Chondrocyte (in vitro differentiated cells): ENCODE measurements around the gene SRMS. TPM values are rescaled to one million over a fixed set of nuclear protein-coding genes. Genes with fewer than 3 reads are reported as not detected.

Source experiments
- DNase-seq: peaks from one replicate; pipeline ENCODE4 v3.0.0; 2021; ENCODE audit warnings: mixed read lengths, low spot score
- H3K27ac Mint-ChIP-seq: one replicate; pipeline ENCODE4 v1.8.0; 2021; ENCODE audit warnings: mild to moderate bottlenecking, moderate library complexity, mixed read lengths; ENCODE audit not compliant: unreplicated experiment
- H3K27me3 Mint-ChIP-seq: 2 replicates; pipeline ENCODE4 v1.8.0; 2021; ENCODE audit warnings: low read depth, mixed read lengths
- H3K36me3 Mint-ChIP-seq: 2 replicates; pipeline ENCODE4 v1.8.0; 2021; ENCODE audit warnings: low read depth, mixed read lengths
- H3K4me1 Mint-ChIP-seq: 2 replicates; pipeline ENCODE4 v1.8.0; 2021; ENCODE audit warnings: low read depth, mild to moderate bottlenecking, mixed read lengths
- H3K4me3 Mint-ChIP-seq: one replicate; pipeline ENCODE4 v1.8.0; 2021; ENCODE audit warnings: mild to moderate bottlenecking, moderate library complexity, mixed read lengths; ENCODE audit not compliant: unreplicated experiment
- H3K9me3 Mint-ChIP-seq: 2 replicates; pipeline ENCODE4 v1.8.0; 2021; ENCODE audit warnings: low read depth, mixed read lengths
- CTCF ChIP-seq: fragments of 200-600 bp; sonication (generic); IDR thresholded peaks from 2 replicates; pipeline ENCODE4 v1.5.0; 2021; ENCODE audit warnings: antibody characterized with exemption, mild to moderate bottlenecking, moderate library complexity
- total RNA-seq: library from RNA; stranded (reverse); gene quantifications from 3 replicates; pipeline ENCODE4 v1.2.1, GENCODE V29; 2021

The SRMS gene
- total RNA-seq, 1 donor from 2014 or later, result not detected

GRCh38 chr20:63552481-63553249 lies 5.1 kb upstream of the SRMS start:
- H3K27me3 Mint-ChIP-seq, result peaks cover 5% of the 10 kb centered on the region
- H3K9me3 Mint-ChIP-seq, result no peaks in the 10 kb centered on the region
- no peaks in the 10 kb centered on the region for H3K4me1 Mint-ChIP-seq

DNA sequence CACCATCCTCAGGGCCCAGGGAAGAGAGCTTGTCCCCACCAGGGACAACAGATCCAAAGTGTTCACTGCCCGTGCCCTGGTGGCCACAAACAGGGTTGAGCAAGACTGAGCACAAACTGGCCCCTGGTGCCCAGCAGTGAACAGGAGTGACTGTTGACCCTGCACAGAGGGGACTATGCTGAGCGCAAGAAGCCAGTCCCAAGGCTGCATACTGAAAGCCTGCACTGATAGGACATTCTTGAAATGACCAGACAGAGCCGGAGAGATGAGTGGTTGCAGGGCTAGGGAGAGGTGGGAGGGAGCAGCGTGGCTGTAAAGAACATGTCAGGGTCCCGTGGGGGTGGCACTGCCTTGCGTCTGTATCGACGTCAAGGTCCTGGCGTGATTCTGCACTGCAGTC lies 3.5 kb upstream of the SRMS start:
- peaks cover 9% of the 10 kb centered on the region for H3K27me3 Mint-ChIP-seq
- TF ChIP-seq CTCF, result no peak
- H3K4me3 Mint-ChIP-seq, result no peak overlapping the region
- no peaks in the 10 kb centered on the region for H3K36me3 Mint-ChIP-seq
- no peaks in the 10 kb centered on the region for H3K9me3 Mint-ChIP-seq
- no peak for DNase-seq
- no peak overlapping the region for H3K27ac Mint-ChIP-seq
- no peaks in the 10 kb centered on the region for H3K4me1 Mint-ChIP-seq

More at GRCh38 chr20:63552481-63553249, 5.1 kb upstream of the SRMS start:
- Mint-ChIP-seq H3K4me3 (peak overlapping the region; percentile 19), H3K36me3 (no peaks in the 10 kb centered on the region), H3K27ac (no peak overlapping the region)
- DNase-seq, result no peak
- TF ChIP-seq CTCF, result no peak

DNA sequence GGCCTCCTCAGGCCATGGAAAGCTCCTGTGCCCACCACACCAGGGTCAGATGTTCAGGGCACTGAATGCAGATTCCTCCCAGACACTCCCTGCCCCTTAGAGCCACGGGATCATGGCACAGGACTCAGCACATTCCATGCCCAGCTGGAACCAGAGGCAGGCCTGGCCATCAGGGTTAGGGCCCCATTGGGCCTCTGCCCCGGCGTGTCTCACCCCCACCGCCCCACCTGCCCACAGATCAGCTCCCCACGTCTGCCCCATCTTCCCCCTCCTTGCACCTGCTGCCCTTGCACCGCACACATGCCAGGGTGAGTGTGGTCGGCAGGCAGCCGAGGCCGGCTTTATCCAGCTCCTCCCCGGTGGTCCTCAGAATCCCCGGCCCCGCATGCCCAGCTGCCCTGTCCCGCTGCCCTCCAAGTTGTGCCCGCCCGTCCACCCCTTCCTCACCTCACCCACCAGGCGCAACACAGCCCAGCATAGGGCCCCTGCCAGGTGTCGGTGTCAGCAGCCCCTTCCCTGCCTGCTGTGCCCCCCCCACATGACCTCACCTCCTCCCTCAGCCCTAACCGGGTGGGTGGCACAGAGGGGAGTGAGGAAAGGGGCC lies 2.2 kb upstream of the SRMS start:
- H3K27ac Mint-ChIP-seq, result no peak overlapping the region
- H3K4me1 Mint-ChIP-seq, result no peaks in the 10 kb centered on the region
- H3K27me3 Mint-ChIP-seq, result peaks cover 10% of the 10 kb centered on the region
- no peaks in the 10 kb centered on the region for H3K9me3 Mint-ChIP-seq
- DNase-seq, result no peak
- no peaks in the 10 kb centered on the region for H3K36me3 Mint-ChIP-seq
- no peak for TF ChIP-seq CTCF
- H3K4me3 Mint-ChIP-seq, result no peak overlapping the region

DNA sequence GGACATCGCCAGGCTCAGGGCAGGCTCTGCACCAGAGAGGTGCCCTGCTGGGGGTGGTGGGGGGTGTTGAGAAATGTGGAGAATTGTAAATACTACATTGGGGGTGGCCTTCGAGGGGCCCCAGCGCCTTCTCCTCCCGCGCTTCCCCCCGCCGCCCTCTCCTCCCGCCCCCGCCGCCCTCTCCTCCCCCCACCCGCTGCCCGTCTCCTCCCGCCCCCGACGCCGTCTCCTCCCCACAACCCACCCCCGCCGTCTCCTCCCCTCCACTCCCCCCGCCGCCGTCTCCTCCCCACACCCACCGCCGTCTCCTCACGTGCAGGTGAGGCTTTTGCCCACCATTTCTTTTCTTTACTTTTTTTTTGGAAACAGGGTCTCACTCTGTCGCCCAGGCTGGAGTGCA lies 1.5 kb upstream of the SRMS start:
- no peak for DNase-seq
- Mint-ChIP-seq H3K4me1 (no peaks in the 10 kb centered on the region), H3K27ac (no peak overlapping the region), H3K9me3 (no peaks in the 10 kb centered on the region), H3K27me3 (peaks cover 10% of the 10 kb centered on the region), H3K4me3 (no peak overlapping the region), H3K36me3 (no peaks in the 10 kb centered on the region)
- no peak for TF ChIP-seq CTCF

- no peaks in the 10 kb centered on the region for H3K4me1 Mint-ChIP-seq
- peaks cover 10% of the 10 kb centered on the region for H3K27me3 Mint-ChIP-seq
Measured at GRCh38 chr20:63548542-63548941, 993 bp upstream of the SRMS start.

More at GRCh38 chr20:63548542-63548941, 993 bp upstream of the SRMS start:
- Mint-ChIP-seq H3K4me3 (no peak overlapping the region), H3K36me3 (no peaks in the 10 kb centered on the region), H3K27ac (no peak overlapping the region), H3K9me3 (no peaks in the 10 kb centered on the region)
- TF ChIP-seq CTCF, result no peak
- no peak for DNase-seq
